HG03039 (cell line): ENCODE measurements around the gene SH2D7.
A peak's percentile ranks its signal among the peaks of the same experiment; 100 is the strongest.

Experiments used
- ATAC-seq: cut with Tn5 transposase; IDR thresholded peaks from one replicate; pipeline ENCODE4 v1.9.1; 2021; ENCODE audit warnings: mild to moderate bottlenecking, moderate library complexity; ENCODE audit not compliant: unreplicated experiment

SH2D7 gene

DNA sequence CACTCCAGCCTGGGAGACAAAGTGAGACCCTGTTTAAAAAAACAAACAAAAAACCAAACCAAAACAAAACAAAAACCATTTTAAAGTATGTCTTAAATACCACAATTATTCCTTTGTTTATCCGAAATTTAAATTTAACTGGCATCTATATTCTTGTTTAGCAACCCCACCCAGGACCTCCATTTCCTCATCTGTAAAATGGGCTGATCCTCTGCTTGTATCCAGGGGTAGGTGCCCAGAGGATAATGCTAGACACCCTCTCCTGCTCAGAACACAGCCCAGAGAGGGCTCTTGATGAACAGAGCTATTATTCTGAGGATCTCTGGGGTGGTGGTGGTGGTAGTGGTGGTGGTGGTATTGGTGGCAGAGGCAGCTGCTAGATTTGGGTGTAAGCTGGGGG is 9.8 kb downstream of the SH2D7 start:
- ATAC-seq, result no peak

DNA sequence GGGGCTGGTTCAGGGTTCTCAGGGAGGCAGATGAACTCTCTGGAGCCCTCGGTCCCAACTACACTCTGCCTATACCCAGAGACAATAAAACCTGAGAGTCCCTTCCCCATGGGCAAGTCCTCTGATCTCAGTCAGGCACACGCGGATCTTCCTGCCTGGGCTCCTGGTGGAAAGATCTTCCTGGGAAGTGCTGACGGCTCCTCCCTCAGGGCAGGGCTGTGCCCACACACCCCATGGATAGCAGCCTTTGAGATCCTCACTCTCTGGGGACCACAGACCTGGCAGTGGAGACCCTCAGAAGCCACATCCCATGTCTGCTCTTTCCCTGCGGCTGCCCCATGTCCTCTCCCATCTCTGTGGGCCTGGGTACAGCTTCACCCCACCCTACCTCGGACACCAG is 10.4 kb downstream of the SH2D7 start:
- ATAC-seq, result no peak

DNA sequence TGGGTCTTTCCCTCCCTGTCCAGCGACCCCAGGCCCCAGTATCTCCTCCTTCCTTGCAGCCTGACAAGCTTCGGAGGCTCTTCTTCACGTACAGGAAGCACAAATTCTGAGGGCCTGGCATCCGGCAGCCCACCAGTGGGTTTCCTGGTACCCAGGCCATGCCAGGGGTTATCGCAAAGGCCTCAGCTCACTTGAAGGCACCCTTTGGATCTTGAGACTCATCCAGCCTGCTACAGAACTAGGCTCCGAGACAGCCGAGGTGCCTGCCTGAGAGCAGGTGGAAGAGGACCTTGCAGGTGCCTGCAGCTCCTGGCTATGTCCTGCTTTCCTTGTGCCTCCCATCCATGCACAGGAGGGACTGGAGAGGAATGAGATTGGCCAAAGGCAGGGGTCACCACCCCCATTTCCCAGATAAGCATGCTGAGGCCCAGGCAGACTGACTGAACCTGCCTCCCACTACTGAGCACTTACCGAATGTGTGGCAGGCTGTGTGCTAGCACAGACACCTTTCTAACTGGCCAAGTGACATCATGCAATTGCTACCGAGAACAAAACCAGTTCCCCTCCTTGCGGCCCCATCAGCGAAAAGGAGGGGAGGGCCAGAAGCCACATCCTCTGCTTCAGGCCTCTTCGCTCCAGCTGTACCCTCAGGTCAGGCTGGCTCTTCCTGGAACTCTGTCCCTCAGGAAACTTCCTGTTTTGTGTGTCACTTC is 11.2 kb downstream of the SH2D7 start:
- ATAC-seq, result peak; percentile 65

DNA sequence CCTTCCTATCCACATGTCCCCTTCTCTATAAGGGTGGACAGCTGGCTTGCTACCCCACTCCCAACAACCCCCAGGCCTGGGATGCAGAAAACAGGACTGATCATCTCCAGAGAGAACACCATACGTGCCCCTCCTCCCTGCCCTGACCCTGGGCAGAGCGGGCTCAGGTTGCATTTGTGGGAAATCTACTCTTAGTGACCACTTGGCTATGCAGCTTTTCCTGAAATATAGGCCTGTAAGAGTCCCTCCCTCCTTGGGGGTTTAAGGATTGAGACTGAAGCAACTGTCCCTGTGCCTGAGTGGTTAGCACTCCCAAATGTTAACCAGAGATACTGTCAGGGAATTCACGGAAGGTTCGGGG is 11.7 kb downstream of the SH2D7 start:
- no peak for ATAC-seq

DNA sequence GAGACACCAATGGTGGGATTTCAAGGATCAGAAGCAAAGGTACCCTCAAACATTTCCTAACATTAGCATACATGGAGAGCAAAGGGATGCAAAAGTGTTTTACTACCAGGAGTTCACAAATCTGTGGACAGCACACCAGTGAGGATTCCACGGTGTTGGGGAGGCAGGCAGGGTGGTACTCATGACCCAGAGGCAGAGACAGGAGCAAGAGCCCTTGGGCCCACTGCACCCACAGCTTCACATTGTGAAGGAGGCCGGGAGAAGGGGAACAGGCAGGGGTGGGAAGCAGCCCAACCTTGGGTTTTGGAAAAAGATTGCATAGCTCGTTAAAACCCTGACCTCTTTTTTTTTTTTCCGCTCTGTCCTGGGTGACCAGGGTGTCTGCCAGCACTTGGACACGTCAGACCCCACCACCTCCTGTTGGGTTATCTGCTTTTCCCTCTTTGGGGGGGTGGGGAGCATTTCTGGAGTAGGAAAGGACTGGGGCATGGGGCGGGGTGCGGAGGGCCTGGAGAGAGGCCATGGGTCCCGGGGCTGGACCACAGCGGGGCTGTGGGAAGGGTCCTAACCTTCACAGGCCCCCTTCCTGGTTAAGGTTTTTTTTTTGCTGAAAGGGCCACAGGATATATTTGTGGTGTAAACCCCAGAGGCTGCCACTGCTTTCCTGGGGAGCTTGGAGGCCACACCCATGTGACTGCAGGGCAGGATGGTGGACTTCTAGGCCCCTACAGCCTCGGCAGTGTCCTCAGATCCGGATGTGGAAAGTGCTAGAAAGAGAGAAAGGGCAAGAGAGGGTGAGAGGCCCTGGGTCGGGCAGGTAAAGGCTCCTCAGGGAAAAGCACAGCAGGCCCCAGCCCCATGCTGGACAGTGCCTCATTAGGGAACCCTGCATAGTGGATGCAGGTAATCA is 12.5 kb downstream of the SH2D7 start:
- ATAC-seq, result no peak

DNA sequence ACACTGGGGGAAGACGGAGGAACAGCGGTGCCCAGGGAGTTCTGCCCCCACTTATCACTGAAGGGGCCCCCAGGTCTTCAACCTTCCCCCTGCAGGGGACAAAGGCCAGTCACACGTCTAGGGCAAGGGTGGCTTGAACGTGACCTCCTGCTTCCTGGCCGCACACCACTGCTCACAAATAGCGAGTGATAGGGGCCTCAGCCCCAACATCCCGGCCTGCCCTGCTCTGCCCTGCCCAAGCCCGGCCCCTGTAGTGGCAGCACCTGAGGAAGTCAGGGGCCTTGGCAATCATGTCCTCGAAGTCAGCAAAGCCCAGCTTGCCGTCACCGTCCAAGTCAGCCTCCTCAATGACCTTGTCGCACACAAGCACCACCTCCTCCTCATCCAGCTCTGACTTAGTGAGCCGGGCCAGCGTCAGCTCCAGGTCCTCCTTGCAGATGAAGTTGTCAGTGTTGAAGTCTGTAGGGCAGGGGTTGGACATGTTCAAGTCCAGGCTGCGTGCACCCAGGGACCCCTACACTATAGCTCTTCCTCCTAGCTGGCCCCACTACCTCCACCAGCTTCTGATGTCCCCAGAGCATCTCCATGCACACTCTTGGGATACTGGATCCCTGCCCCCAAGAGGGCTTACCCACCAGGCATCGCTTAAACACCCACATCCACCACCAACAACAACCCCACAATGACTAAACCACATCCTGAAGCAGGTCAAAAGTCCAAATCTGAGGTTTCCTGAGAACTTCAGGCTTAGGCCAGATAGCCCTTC is 13.3 kb downstream of the SH2D7 start:
- no peak for ATAC-seq

DNA sequence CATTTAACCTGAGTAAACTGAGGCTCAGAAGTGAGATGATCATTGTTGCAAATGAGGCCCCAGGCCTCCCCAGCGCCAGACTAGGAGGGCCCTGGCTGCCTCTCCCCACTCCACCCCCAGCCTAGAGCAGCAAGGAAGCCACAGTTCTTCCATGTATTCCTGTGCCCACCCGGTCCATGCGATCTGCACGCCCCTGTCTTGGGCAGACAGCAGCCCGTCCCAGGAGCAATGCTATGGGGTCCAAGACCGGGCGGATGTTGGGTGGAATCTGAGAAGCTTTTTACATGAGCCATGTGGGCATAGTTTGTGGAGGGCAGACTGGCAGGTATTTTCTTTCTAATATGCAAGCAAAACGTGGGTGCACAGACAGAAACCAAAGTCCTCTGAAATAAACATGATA is 15.1 kb downstream of the SH2D7 start:
- no peak for ATAC-seq

DNA sequence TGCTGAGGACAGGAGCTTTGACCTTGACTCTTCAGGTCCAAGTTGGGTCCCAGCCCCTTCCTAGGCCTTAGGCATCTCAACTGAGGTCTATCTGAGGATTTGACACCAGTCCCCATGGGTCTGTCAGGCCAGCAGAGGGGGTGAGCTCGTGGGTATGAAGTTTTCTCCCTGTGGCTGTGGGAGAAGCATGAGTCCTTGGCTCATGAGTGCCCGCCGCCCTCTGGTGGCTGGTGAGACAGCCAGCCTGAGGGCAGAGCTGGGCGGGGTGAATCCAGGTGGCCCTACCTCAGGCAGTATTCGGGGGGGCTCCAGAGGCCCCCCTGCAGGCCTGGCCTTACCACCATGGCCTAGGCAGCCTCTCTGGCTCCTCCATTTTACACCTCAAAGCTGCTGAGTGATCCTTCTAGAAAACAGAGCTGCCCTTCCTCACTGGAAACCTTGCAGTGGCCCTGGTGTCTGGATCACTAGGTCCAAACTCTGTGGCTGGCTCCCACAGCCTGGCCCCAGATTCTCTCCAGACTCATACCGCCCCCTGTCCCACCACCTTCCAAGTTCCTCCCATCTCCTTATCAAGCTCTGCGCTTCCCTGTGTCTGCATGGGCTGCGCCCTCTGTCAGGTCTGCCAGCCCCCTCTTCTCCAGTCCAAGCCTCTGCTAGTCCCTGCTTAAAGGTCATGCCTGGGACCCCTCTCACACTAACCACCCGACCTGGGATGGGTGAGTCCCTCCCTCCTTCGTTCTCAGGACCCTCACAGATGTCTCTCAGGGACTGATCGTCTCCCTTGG is 16.1 kb downstream of the SH2D7 start:
- ATAC-seq, result no peak

DNA sequence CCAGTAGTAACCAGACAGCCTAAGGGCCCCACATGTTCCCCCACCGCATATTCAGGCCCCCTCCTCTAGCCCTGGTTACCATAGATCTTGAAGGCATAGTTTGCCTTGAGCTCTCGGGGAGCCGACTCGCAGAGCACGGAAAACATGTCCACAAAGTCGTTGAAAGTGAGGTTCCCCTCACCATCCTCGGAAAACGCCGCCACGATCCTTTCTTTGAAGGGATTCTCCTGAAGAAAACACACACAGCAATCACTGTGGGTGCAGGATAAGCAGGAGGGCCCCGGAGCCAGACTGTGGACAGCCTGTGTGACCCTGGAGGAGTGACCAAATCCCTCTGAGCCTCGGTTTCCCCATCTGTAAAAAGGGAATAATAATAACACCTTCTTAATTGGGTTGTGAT is 16.8 kb downstream of the SH2D7 start:
- no peak for ATAC-seq

DNA sequence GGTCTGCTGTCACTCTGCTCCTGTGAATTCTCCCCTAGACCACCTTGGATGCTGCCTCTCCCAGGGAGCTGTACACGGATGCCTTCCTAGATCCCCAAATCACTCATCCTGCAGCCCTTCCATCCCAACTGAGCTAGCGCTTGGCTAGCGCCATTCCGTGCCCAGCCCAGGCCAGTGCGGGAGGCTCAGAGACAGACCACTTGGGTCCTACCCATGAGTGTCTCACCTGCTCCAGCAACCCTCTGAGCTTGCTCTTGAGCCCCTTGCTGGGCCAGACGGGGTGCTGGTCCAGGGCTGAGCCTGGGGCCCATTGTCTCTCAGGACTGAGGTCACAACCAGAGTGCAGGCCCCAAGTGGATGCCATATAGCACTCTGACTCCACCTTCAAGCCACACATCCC is 17.7 kb downstream of the SH2D7 start:
- ATAC-seq, result no peak

DNA sequence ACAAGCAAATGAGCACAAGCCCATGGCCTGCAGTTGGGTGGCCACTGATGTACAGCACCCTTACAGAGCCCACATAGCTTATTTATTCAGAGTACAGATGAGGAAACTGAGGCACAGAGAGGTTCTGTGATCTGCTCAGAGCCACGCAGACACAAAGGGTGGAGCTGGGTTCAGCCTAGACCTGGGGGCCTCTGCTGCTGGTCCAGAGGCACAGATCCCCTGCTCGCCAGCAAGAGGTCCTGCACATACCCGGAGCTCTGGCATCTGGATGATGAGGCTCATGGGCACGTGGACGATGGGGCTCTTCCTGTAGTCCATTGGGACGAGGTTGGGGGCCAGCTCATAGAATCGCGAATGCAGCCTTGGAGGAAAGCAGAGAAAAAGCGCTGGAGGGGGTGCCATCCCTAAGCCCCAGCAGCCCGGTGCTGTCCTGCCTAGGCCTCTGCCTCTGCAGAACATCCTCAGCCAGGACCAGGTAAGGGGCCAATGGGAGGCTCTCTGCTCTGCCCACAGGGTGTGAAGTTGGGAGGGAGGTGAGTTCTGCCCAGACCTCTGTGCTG is 18.6 kb downstream of the SH2D7 start:
- no peak for ATAC-seq

DNA sequence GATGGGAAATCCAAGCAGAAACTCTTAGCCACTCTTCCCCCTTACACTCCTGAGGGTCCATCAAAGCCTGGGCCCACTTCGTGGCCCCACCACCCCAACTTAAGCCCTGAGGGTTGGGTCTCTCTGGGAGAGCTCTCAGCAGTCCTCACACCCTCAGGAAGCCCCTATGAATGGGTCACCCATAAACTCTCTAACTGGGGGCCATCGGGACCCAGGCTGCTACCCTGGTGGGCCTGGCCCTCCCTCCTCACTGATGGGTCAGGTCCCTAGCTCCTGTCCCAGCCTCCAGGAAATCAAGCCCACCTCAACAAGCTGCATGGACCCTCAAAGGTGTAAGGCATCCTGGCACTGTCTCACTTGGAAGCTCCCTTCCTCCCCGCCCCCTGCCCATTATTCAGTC is 19.4 kb downstream of the SH2D7 start:
- no peak for ATAC-seq

DNA sequence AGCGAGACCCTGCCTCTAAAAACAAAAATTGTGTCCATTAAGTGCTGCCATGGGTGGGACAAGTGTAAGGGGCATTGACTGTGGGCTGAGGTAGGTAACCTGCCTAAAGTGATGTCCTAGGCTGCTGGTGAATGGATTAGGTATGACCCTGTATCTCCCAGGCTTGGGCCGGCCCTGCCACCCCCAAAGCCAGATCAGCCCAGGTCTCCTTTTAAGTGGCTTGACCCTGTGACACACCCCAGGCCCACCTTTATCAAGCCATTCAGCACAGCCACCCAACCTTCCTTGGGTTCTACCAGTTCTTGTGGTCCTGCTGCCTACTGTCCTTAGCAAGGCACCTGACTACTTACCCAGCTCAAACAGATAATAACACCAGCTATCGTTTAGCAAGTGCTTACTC is 20.2 kb downstream of the SH2D7 start:
- ATAC-seq, result no peak

DNA sequence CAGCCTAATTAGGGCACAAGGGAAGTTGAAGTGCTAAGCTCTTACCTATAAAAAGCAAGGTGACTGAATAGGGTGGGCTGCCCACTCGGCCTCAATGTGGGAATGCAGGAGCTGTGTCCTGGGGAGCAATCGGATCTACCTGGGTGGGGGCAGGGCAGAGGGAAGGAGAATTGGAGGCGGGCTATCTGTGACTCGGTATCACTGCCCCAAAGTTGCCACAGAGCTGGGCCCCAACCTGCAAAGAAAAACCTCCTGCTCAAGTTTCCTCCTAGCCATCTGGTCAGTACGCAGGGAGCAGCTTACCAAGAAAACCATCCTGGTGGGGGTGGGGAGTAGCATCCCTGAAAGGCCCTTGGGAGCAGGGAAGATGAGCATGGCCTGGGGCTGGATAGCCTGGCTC is 28.2 kb downstream of the SH2D7 start:
- ATAC-seq, result no peak

DNA sequence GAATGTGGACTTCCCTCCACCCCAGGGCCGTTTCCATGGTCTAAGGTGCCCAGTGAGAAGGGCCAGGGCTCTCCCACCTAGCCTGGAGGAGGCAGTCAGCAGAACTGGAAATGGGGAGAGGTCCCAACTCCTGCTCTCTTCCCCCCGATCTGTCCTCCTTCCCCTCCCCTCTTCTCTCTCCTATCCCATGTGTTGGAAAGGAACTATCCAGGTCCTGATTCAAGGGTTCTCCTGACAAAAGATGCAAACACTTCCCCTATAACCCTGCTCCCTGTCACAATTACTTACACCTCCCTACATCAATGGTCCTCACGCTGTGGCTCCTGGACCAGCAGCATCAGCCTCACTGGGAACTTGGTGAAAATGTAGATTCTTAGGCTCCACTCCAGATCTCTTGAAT is 32.9 kb downstream of the SH2D7 start:
- ATAC-seq, result no peak

DNA sequence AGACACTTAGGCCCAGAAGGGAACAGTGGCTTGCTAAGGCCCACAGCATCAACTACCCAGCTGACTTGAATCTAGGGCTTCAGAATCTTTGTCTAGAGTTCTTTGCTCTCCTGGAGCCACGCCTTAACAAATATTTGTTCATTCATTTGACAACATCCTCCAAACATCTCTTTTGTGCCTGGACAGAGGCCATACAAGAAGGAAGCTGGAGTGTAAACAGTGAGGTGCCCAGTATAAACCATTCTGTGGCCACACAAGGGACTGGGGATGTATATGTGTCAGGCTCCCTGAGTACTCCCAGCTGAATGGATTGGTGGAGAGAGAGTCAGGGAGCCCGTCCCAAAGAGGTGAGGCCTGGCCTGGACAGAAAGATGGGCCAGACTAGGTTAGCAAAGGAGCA is 35.5 kb downstream of the SH2D7 start:
- no peak for ATAC-seq

DNA sequence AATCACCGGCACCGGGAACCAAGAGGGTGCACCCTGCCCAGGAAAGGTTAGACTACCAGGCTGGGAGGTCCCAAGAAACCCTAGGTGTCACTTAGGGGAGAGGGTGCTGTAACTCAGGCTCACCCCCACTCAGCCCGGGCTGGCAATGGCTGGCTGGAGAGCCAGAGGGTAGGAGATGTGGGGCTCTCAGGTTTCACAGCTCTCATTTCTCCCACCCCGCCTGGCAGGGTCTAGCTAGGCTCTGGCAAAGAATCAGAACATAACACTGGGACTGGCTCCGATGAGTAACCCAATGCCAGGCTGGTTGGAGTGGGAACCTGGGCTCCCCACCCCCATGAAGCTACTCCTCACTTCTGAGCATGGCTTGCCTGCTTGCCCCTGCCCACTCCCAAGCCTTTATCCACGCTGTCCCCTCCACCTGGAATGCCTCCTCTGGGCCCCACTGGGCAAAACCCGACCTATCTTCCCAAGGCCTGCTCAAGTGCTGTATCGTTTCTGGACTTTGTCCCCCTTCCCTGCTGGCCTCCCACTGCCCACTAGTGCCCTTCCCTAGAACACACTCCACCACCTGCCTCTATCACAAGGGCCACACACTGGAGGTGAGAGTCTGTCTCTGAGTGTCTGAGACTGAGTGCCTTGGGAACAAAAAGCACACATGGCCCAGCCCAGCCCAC is 36.9 kb downstream of the SH2D7 start:
- no peak for ATAC-seq

DNA sequence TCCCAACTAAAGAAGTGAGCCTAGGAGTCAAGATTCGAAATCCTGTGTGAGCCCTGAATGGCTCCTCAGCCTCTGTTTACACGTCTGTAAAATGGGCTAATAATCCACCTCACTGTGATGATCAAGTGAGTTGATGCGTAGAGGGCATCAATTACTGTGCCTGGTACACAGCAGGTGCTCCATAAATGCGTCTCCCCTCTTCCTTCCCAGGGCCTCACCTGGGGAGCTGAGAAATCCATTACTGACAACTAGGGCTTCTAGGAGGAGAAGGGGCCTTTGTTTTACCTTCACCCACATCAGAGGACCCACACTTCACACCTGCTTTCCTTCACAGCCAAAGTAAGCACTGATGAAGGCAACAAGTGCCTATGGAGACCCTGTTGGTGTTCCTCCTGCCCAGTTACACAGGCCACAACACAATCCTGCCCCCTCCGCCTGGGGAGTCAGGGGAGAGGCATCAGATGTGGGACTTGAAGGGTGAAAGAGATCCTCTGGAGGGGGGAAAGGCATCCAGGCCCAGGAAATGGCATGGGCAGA is 37.5 kb downstream of the SH2D7 start:
- ATAC-seq, result no peak

DNA sequence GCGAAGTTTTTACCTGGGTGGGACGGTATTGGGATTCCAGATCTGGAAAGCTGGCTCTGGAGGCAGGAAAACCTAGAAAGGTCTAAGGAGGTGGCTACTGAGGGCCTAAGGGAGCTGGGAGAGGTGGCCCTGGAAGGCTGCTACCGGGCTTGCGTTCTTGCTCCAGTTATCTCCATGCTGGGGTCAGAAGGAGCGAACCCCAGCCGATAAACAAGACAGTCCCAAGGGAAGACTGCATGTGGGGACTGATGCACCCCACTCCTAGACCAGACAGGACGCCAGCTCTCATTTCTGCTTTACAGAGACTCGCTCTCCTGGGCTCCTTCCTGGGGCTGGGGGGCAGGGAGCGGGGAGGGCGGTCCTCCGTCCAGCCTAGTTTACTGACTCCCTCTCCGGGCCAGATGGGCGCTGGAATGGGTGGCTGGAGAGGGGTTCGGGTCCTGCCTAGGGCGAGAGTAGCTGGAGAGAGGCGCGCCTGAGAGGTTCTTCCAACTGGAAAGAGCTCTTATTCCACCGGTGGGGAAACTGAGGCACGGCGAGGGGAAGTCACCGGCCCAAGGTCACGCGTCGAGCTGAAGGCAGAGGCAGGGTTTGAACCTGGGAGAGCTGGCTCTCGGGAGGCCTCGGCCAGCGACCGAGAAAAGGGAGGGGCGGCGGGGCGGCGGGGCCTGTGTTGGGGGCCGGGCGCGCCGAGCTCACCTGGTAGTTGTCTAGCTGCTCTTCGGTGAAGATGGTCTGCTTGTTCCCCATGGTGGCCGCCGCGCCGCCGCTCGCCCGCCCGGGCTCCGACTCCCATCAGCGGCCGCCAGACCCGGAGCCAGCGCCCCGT is 38.3 kb downstream of the SH2D7 start:
- ATAC-seq, result peak; percentile 35
